ENCODE data around the gene CT47C1.

Gene CT47C1

GRCh38 chrX:119036107-119037029, 36.4 kb upstream of the CT47C1 start:
- H3K27me3 ChIP-seq = no peaks in the 10 kb centered on the region
- H3K27ac ChIP-seq = no peak overlapping the region
- H3K9me3 ChIP-seq = no peaks in the 10 kb centered on the region
- H3K4me1 ChIP-seq (ENCODE audit: control insufficient read depth in 1 of 2, insufficient read depth in 1 of 2, low read depth in 1 of 2, low read length in 1 of 2) = no peaks in the 10 kb centered on the region
- no peak overlapping the region for H3K4me3 ChIP-seq (ENCODE audit: low read depth in 1 of 2, low read length in 1 of 2)
- no peaks in the 10 kb centered on the region for H3K36me3 ChIP-seq
- no peak for TF ChIP-seq CTCF (IDR thresholded peaks at IDR 0.05)

DNA sequence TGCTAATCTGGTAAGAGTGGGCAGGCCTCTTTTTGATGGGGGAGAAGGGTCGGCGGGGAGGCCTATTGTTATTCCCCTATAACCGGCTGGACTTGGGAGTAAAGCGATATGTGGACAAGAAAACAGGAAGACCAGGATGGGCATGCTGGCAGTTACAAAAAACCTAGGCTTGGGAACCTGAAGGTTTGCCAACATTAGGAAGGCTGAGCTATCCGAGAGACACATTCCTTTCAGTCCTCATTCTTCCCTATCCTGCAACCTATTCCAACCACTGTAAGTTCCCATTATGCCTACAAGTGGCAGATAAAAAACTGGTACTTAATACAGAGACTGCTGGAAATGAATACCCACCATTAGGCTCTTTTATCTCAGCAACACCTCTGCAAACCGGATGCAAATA, 32.4 kb upstream of the CT47C1 start:
- TF ChIP-seq CTCF (IDR thresholded peaks at IDR 0.05) = no peak
- H3K27me3 ChIP-seq = no peaks in the 10 kb centered on the region
- no peaks in the 10 kb centered on the region for H3K36me3 ChIP-seq
- H3K9me3 ChIP-seq = no peaks in the 10 kb centered on the region
- no peak overlapping the region for H3K4me3 ChIP-seq (ENCODE audit: low read depth in 1 of 2, low read length in 1 of 2)
- no peaks in the 10 kb centered on the region for H3K4me1 ChIP-seq (ENCODE audit: control insufficient read depth in 1 of 2, insufficient read depth in 1 of 2, low read depth in 1 of 2, low read length in 1 of 2)
- no peak overlapping the region for H3K27ac ChIP-seq

- no peaks in the 10 kb centered on the region for H3K4me1 ChIP-seq (ENCODE audit: control insufficient read depth in 1 of 2, insufficient read depth in 1 of 2, low read depth in 1 of 2, low read length in 1 of 2)
- no peaks in the 10 kb centered on the region for H3K36me3 ChIP-seq
- no peak for TF ChIP-seq CTCF (IDR thresholded peaks at IDR 0.05)
- no peaks in the 10 kb centered on the region for H3K27me3 ChIP-seq
- no peak overlapping the region for H3K27ac ChIP-seq
- no peak overlapping the region for H3K4me3 ChIP-seq (ENCODE audit: low read depth in 1 of 2, low read length in 1 of 2)
- H3K9me3 ChIP-seq = no peaks in the 10 kb centered on the region
Observed at GRCh38 chrX:119041175-119041574, 31.6 kb upstream of the CT47C1 start.

DNA sequence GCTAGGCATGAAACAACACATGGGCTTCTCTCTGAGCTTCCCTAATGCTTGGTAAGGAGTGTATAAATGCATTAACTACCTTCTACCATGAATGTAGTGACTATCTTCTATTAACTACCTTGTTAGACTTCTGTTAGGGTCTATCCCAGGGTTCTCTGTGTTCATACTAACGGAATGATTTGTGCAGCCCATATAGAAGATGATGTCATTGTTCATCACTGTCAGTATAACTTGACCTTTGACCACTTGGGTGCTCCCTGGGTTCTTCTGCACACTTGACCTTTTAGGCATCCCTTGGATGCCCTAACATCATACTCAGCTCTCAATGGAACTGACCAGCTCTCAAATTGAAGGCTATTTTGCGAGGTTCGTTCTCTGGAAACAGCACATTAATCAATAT, 30.8 kb upstream of the CT47C1 start:
- H3K9me3 ChIP-seq = no peaks in the 10 kb centered on the region
- H3K4me1 ChIP-seq (ENCODE audit: control insufficient read depth in 1 of 2, insufficient read depth in 1 of 2, low read depth in 1 of 2, low read length in 1 of 2) = no peaks in the 10 kb centered on the region
- H3K36me3 ChIP-seq = no peaks in the 10 kb centered on the region
- H3K27me3 ChIP-seq = no peaks in the 10 kb centered on the region
- no peak overlapping the region for H3K4me3 ChIP-seq (ENCODE audit: low read depth in 1 of 2, low read length in 1 of 2)
- no peak for TF ChIP-seq CTCF (IDR thresholded peaks at IDR 0.05)
- H3K27ac ChIP-seq = no peak overlapping the region

DNA sequence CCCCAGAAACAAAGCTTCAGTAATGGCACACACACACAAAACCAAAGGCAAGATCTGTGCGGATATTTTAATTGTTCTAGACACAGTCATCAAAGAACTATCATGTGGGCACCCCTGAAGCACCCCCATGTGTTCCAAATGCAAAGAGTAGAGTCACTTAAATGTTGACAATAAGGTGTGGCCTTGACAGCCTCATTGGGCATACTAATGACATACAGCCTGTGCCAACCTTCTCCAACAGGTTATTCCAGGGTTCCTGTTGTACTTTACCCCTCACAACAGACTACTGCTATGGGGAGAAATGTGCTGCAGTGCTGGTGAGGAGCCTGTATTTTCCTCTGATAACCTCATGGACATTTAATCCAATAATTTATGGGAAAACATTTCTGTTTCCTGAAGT, 29.8 kb upstream of the CT47C1 start:
- H3K36me3 ChIP-seq = no peaks in the 10 kb centered on the region
- no peaks in the 10 kb centered on the region for H3K4me1 ChIP-seq (ENCODE audit: control insufficient read depth in 1 of 2, insufficient read depth in 1 of 2, low read depth in 1 of 2, low read length in 1 of 2)
- no peak for TF ChIP-seq CTCF (IDR thresholded peaks at IDR 0.05)

More for the DNA sequence above, 29.8 kb upstream of the CT47C1 start:
- Histone ChIP-seq H3K27ac (no peak overlapping the region), H3K4me3 (ENCODE audit: low read depth in 1 of 2, low read length in 1 of 2) (no peak overlapping the region), H3K27me3 (no peaks in the 10 kb centered on the region), H3K9me3 (no peaks in the 10 kb centered on the region)
